A549 (cell line): Measurements from ENCODE around the gene RUNX2. TPM values are rescaled to one million over a fixed set of nuclear protein-coding genes. Genes with fewer than 3 reads are reported as not detected.
A peak's percentile ranks its signal among the peaks of the same experiment; 100 is the strongest.

Experiments used
- ATAC-seq, 2 experiments: fragments of 200-7000 bp in 1 of 2; fragments of >200 bp in 1 of 2; cut with Nextera tagmentation in 1 of 2; cut with Tn5 transposase in 1 of 2; 3 replicates each; pipeline versions ENCODE4 v1.8.0 to v1.9.1; 2018 to 2020; ENCODE audit warnings: mild to moderate bottlenecking in 1 of 2, moderate library complexity in 1 of 2
- CTCF ChIA-PET: fragments of 300-600 bp; sonication (Branson Sonifier 250); formaldehyde crosslinking; extraction: SDS; loops from one replicate; lab custom pipeline; 2021; ENCODE audit warnings: antibody characterized with exemption, inconsistent platforms; lab: Yijun Ruan, JAX
- POLR2A ChIA-PET: fragments of 350-600 bp; formaldehyde crosslinking; extraction: SDS; loops from one replicate; lab custom pipeline; 2021; ENCODE audit warnings: antibody characterized with exemption, inconsistent platforms; lab: Yijun Ruan, JAX
- DNase-seq, 2 experiments: peaks; one replicate each; pipeline versions ENCODE4 v3.0.0 to v3.0.0-alpha.2; 2011 to 2016; ENCODE audit warnings: low read depth in 1 of 2, low spot score in 1 of 2
- FAIRE-seq: peaks from 2 replicates; lab custom pipeline; 2011; peaks lifted over from hg19 to GRCh38; lab: Jason Lieb, UNC
- H3K27ac ChIP-seq, 2 experiments: fragments of >200 bp; sonication (Bioruptor Twin); formaldehyde crosslinking; 3 replicates each; pipeline ENCODE4 v1.5.1; 2016 to 2017
- H3K4me1 ChIP-seq: fragments of >200 bp; sonication (Bioruptor Twin); formaldehyde crosslinking; 3 replicates; pipeline ENCODE4 v1.6.1; 2016
- H3K4me2 ChIP-seq: fragments of >200 bp; sonication (Bioruptor Twin); formaldehyde crosslinking; 3 replicates; pipeline ENCODE4 v1.6.1; 2016
- H3K4me3 ChIP-seq: fragments of >200 bp; sonication (Bioruptor Twin); formaldehyde crosslinking; 3 replicates; pipeline ENCODE4 v1.5.1; 2016
- H3K9me3 ChIP-seq: fragments of >200 bp; sonication (Bioruptor Twin); formaldehyde crosslinking; 3 replicates; pipeline ENCODE4 v1.6.1; 2016
- CBX2 ChIP-seq: fragments of 200-600 bp; sonication (generic); IDR thresholded peaks from 2 replicates; pipeline ENCODE4 v1.6.1; 2016; ENCODE audit warnings: low read depth, mild to moderate bottlenecking, borderline replicate concordance
- CBX8 ChIP-seq: fragments of 200-600 bp; sonication (generic); IDR thresholded peaks from 2 replicates; pipeline ENCODE4 v1.6.1; 2016
- FOSB ChIP-seq: fragments of 250-450 bp; sonication (Bioruptor Pico); IDR thresholded peaks from 2 replicates; pipeline ENCODE4 v1.5.0; 2020; ENCODE audit warnings: mild to moderate bottlenecking, moderate library complexity
- JUN ChIP-seq, 2 experiments: fragments of >200 bp; sonication (Bioruptor Twin); formaldehyde crosslinking; IDR thresholded peaks; 2 replicates in 1 of 2; 3 replicates in 1 of 2; pipeline ENCODE4 v1.6.1; 2016 to 2017
- KDM1A ChIP-seq: fragments of 200-600 bp; sonication (generic); IDR thresholded peaks from 2 replicates; pipeline ENCODE4 v1.6.1; 2016; ENCODE audit warnings: low read depth, mild to moderate bottlenecking
- KDM5A ChIP-seq: fragments of 200-600 bp; sonication (generic); IDR thresholded peaks from 2 replicates; pipeline ENCODE4 v1.6.1; 2016; ENCODE audit warnings: antibody characterized with exemption, mild to moderate bottlenecking
- NFE2L2 ChIP-seq: fragments of 150-350 bp; conservative IDR thresholded peaks from 2 replicates; pipeline ENCODE4 v1.6.1; 2014; ENCODE audit warnings: low read length
- NR3C1 ChIP-seq: fragments of >200 bp; sonication (Bioruptor Twin); formaldehyde crosslinking; IDR thresholded peaks from 3 replicates; pipeline ENCODE4 v1.6.1; 2017
- PHF8 ChIP-seq: fragments of 200-600 bp; sonication (generic); IDR thresholded peaks from 2 replicates; pipeline ENCODE4 v1.6.1; 2016; ENCODE audit warnings: low read depth, mild to moderate bottlenecking, antibody characterized with exemption, moderate library complexity, borderline replicate concordance
- POLR2AphosphoS2 ChIP-seq: conservative IDR thresholded peaks from 2 replicates; pipeline ENCODE4 v1.6.1; 2012; ENCODE audit warnings: low read length, improper control_type of control experiment, inconsistent platforms
- WGBS: methylation state at CpG from one replicate; pipeline ENCODE4 v1.1.6; 2017; ENCODE audit errors: missing lambda C conversion rate; 5-methylcytosine and 5-hydroxymethylcytosine counted together
- polyA plus RNA-seq, 4 experiments: library from polyadenylated mRNA; depleted of rRNA in 3 of 4; stranded (reverse); fragments of >200 nt; fragmentation: RNase III in 1 of 4; extraction: RNeasy Plus Mini Kit Qiagen cat#74134 plus additional on column Dnase treatment in 1 of 4; gene quantifications; 2 replicates in 3 of 4; 3 replicates in 1 of 4; pipeline ENCODE4 v1.2.3, GENCODE V29; 2011 to 2017
- TF ChIP-seq, protein P1 (sequence below): IDR thresholded peaks from 2 replicates; pipeline ENCODE4 v1.6.1; 2012
- TF ChIP-seq, protein P2 (sequence below): fragments of 450-650 bp; IDR thresholded peaks from 2 replicates; pipeline ENCODE4 v1.6.1; 2014; ENCODE audit warnings: antibody characterized with exemption
- TF ChIP-seq, protein P3 (sequence below): fragments of 250-450 bp; sonication (Bioruptor Pico); IDR thresholded peaks from 2 replicates; pipeline ENCODE4 v1.5.0; 2020; ENCODE audit warnings: low read depth, mild to moderate bottlenecking, moderate library complexity
- TF ChIP-seq, protein P4 (sequence below): fragments of >200 bp; sonication (Bioruptor Twin); formaldehyde crosslinking; IDR thresholded peaks from 3 replicates; pipeline ENCODE4 v1.5.1; 2016
- TF ChIP-seq, protein P5 (sequence below): fragments of >200 bp; sonication (Bioruptor Twin); formaldehyde crosslinking; IDR thresholded peaks from 2 replicates; pipeline ENCODE4 v1.6.1; 2016

The RUNX2 gene
- polyA plus RNA-seq, 2 of the 4 experiments (the other 2 are of a cell fraction) = 0.13 to 0.83 TPM

DNA sequence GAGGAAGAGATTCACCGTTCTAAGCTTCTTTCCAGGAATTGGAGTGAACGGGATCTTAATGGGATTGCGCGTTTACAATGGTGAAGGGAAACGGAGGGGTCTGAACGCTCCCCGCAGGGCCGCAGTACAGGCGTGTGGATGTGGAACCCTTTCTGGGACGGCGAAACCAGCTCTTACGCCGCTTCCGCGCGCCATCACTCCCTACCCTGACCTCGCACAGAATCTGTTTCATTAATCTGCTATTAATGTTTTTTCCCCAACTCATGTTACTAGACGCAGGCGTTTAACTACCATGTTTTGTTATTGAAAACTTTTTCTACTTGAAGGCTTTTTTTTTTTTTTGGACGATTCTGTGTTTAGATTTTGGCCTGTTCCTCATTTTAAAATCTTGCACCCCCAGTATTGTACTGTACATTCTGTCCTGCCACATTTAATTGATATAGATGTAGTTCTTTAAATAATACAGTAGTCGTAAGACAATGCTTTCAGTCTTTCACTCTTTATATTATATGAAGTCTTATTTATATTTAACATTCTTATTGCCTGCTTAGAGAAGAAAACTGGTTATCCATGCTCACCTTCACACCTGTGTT lies 50.3 kb downstream of the RUNX2 start:
- POLR2A ChIA-PET = interaction anchor here (0.6 to 1.4 kb wide), 12 partner anchors 15 to 903 kb away, joined by 3 to 7 read pairs (median 5); no protein-coding TSS in a partner anchor
- Histone ChIP-seq H3K27ac (peak overlapping the region; percentile 97 to 99), H3K9me3 (no peaks in the 10 kb centered on the region), H3K4me3 (peak overlapping the region; percentile 72), H3K4me2 (peak overlapping the region; percentile 87), H3K4me1 (peaks cover 8% of the 10 kb centered on the region; the same call in 1 of the 3 replicates)
- 2% methylated on average over 21 of the region's 21 CpGs for WGBS
- FAIRE-seq = no peak
- DNase-seq = peak in 1 of 2 experiments; percentile 7
- CTCF ChIA-PET = interaction anchor here (0.6 to 1.3 kb wide), 5 partner anchors 27 to 903 kb away, joined by 3 to 4 read pairs (median 3); no protein-coding TSS in a partner anchor
- no peak for TF ChIP-seq NR3C1
- peak; percentile 35 for TF ChIP-seq PHF8
- TF ChIP-seq FOSB (CRISPR knock-in tag) = no peak
- TF ChIP-seq, protein P1, sequence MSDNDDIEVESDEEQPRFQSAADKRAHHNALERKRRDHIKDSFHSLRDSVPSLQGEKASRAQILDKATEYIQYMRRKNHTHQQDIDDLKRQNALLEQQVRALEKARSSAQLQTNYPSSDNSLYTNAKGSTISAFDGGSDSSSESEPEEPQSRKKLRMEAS = 0 out of 2 replicates have a peak, but pooled peaks have one; percentile 13
- no peak for TF ChIP-seq KDM1A
- peak; percentile 24 to 63; a peak in 1 of 5 replicates for TF ChIP-seq JUN (IDR thresholded peaks at IDR 0.05)
- TF ChIP-seq NFE2L2 = no peak
- TF ChIP-seq, protein P2, sequence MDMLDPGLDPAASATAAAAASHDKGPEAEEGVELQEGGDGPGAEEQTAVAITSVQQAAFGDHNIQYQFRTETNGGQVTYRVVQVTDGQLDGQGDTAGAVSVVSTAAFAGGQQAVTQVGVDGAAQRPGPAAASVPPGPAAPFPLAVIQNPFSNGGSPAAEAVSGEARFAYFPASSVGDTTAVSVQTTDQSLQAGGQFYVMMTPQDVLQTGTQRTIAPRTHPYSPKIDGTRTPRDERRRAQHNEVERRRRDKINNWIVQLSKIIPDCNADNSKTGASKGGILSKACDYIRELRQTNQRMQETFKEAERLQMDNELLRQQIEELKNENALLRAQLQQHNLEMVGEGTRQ = no peak
- TF ChIP-seq POLR2AphosphoS2 = no peak
- no peak for TF ChIP-seq CBX8
- ATAC-seq = peak; percentile 57 to 61

DNA sequence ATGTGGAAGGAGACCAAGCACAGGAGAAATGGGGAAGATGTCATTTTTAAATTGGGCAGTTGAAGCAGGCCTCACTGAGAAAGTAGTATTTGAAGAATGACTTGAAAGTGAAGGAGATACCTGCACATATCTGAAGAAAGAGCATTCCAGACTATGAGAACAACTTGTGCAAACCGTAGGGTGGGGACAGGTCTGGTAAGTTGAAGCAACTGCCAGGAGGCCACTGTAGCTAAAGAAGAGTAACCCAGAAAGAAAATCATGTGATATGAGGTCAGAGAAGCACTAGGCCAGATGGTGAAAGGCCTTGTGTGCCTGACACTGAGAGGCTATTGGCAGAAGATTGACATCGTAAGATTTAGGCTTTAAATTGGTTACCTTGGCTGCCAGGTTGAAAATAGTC lies 54.3 kb downstream of the RUNX2 start:
- H3K4me2 ChIP-seq = no peak overlapping the region
- whole genome bisulfite sequencing = 79% methylated on average over 2 of the region's 2 CpGs
- POLR2A ChIA-PET = no interaction called here

DNA sequence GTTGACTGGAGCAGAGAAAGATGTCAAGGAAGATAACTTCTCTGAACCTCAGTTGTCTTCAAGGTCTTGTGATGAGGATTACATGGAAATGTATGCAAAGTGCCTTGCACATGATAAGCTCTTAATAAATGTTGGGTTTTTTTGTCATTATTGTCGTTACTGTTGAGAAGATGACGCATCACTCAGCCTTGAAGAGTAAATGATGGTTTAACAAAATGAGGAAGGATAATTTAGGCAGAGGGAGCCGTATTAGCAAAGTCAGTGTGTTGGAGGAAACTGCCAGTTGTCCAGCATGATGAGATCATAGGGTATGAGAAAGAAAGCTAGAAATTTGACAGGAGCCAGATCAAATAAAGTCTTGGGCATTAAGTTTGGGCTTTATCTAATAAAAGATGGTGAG lies 58.4 kb downstream of the RUNX2 start:
- Histone ChIP-seq H3K4me1 (no peaks in the 10 kb centered on the region), H3K4me2 (no peak overlapping the region), H3K9me3 (no peaks in the 10 kb centered on the region), H3K27ac (no peak overlapping the region), H3K4me3 (no peak overlapping the region)
- POLR2A ChIA-PET = no interaction called here
- CTCF ChIA-PET = interaction anchor here (1.3 kb wide), 1 partner anchor 36 kb away, joined by 4 read pairs; no protein-coding TSS in a partner anchor
- DNase-seq (no peak), ATAC-seq (no peak), FAIRE-seq (no peak)
- 57% methylated on average over 3 of the region's 3 CpGs for WGBS
- TF ChIP-seq, protein P3, sequence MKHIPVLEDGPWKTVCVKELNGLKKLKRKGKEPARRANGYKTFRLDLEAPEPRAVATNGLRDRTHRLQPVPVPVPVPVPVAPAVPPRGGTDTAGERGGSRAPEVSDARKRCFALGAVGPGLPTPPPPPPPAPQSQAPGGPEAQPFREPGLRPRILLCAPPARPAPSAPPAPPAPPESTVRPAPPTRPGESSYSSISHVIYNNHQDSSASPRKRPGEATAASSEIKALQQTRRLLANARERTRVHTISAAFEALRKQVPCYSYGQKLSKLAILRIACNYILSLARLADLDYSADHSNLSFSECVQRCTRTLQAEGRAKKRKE (CRISPR knock-in tag) = no peak
- TF ChIP-seq CBX2 (no peak), KDM5A (no peak)
- TF ChIP-seq, protein P4, sequence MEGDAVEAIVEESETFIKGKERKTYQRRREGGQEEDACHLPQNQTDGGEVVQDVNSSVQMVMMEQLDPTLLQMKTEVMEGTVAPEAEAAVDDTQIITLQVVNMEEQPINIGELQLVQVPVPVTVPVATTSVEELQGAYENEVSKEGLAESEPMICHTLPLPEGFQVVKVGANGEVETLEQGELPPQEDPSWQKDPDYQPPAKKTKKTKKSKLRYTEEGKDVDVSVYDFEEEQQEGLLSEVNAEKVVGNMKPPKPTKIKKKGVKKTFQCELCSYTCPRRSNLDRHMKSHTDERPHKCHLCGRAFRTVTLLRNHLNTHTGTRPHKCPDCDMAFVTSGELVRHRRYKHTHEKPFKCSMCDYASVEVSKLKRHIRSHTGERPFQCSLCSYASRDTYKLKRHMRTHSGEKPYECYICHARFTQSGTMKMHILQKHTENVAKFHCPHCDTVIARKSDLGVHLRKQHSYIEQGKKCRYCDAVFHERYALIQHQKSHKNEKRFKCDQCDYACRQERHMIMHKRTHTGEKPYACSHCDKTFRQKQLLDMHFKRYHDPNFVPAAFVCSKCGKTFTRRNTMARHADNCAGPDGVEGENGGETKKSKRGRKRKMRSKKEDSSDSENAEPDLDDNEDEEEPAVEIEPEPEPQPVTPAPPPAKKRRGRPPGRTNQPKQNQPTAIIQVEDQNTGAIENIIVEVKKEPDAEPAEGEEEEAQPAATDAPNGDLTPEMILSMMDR = no peak

More for the DNA sequence above, 54.3 kb downstream of the RUNX2 start:
- H3K4me1 ChIP-seq = peaks cover 4% of the 10 kb centered on the region; the same call in 1 of the 3 replicates
- CTCF ChIA-PET = interaction anchor here (1.1 kb wide), 1 partner anchor 332 kb away, joined by 5 read pairs; no protein-coding TSS in a partner anchor
- no peak for TF ChIP-seq KDM1A
- TF ChIP-seq, protein P5, sequence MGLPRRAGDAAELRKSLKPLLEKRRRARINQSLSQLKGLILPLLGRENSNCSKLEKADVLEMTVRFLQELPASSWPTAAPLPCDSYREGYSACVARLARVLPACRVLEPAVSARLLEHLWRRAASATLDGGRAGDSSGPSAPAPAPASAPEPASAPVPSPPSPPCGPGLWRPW = no peak
- TF ChIP-seq, all 56 proteins: peak for 0
- Histone ChIP-seq H3K9me3 (no peaks in the 10 kb centered on the region), H3K27ac (no peak overlapping the region), H3K4me3 (no peak overlapping the region)
- no peak for FAIRE-seq
- DNase-seq = no peak
- no peak for ATAC-seq
